Activated naive CD4-positive, alpha-beta T cell treated with anti-CD3 and anti-CD28 coated beads for 36 hours (primary cell): Measurements from ENCODE around the gene EYA4. TPM values are rescaled to one million over a fixed set of nuclear protein-coding genes. Genes with fewer than 3 reads are reported as not detected.

Source experiments
- CTCF ChIA-PET: fragments of 350-600 bp; sonication (Branson Sonifier 250); formaldehyde crosslinking; loops from one replicate; lab custom pipeline; 2021; ENCODE audit warnings: antibody characterized with exemption; lab: Charles Lee
- DNase-seq: peaks from one replicate; pipeline ENCODE4 v3.0.0-alpha.2; 2020
- H3K27ac Mint-ChIP-seq: one replicate; pipeline ENCODE4 v1.8.0; 2021; ENCODE audit warnings: mild to moderate bottlenecking, mixed read lengths
- H3K27me3 Mint-ChIP-seq: one replicate; pipeline ENCODE4 v1.8.0; 2021; ENCODE audit warnings: low read depth, mixed read lengths
- H3K36me3 Mint-ChIP-seq: one replicate; pipeline ENCODE4 v1.8.0; 2021; ENCODE audit warnings: low read depth, mixed read lengths
- H3K4me1 Mint-ChIP-seq: one replicate; pipeline ENCODE4 v1.8.0; 2021; ENCODE audit warnings: low read depth, mixed read lengths
- H3K4me3 Mint-ChIP-seq: one replicate; pipeline ENCODE4 v1.8.0; 2021; ENCODE audit warnings: mild to moderate bottlenecking, moderate library complexity, mixed read lengths
- H3K9me3 Mint-ChIP-seq: one replicate; pipeline ENCODE4 v1.8.0; 2021; ENCODE audit warnings: mixed read lengths
- intact Hi-C: fragments of 100-400 bp; cut with micrococcal nuclease; formaldehyde crosslinking; loops from one replicate; pipeline ENCODE4 v1.15.1; 2023
- total RNA-seq, 2 experiments: library from RNA; stranded (reverse); gene quantifications; one replicate each; pipeline ENCODE4 v1.2.3, GENCODE V29; 2021

EYA4 gene
- total RNA-seq, 2 experiments from 2014 or later = not detected

GRCh38 chr6:133456944-133457343 is 215.8 kb downstream of the EYA4 start:
- H3K36me3 Mint-ChIP-seq = no peaks in the 10 kb centered on the region
- DNase-seq = no peak
- H3K27me3 Mint-ChIP-seq = peaks cover 2% of the 10 kb centered on the region
- H3K27ac Mint-ChIP-seq = no peak overlapping the region
- no peak overlapping the region for H3K4me3 Mint-ChIP-seq
- CTCF ChIA-PET = no interaction called here
- no peaks in the 10 kb centered on the region for H3K4me1 Mint-ChIP-seq
- no peaks in the 10 kb centered on the region for H3K9me3 Mint-ChIP-seq
- intact Hi-C loops = no loop called here

GRCh38 chr6:133460101-133460500 is 218.9 kb downstream of the EYA4 start:
- Mint-ChIP-seq H3K27me3 (peaks cover 2% of the 10 kb centered on the region), H3K4me1 (no peaks in the 10 kb centered on the region), H3K27ac (no peak overlapping the region), H3K4me3 (no peak overlapping the region), H3K36me3 (no peaks in the 10 kb centered on the region), H3K9me3 (no peaks in the 10 kb centered on the region)
- CTCF ChIA-PET = no interaction called here
- intact Hi-C loops = no loop called here
- no peak for DNase-seq

GRCh38 chr6:133463790-133464189 is 222.6 kb downstream of the EYA4 start:
- no peak overlapping the region for H3K27ac Mint-ChIP-seq
- intact Hi-C loops = no loop called here
- no peaks in the 10 kb centered on the region for H3K9me3 Mint-ChIP-seq
- H3K36me3 Mint-ChIP-seq = no peaks in the 10 kb centered on the region
- no peak for DNase-seq
- H3K27me3 Mint-ChIP-seq = peaks cover 5% of the 10 kb centered on the region
- CTCF ChIA-PET = interaction anchor here (0.6 to 0.7 kb wide), 2 partner anchors 14 to 527 kb away, joined by 3 read pairs; no protein-coding TSS in a partner anchor
- H3K4me3 Mint-ChIP-seq = no peak overlapping the region
- no peaks in the 10 kb centered on the region for H3K4me1 Mint-ChIP-seq

- H3K27ac Mint-ChIP-seq = no peak overlapping the region
- intact Hi-C loops = no loop called here
- no peak for DNase-seq
- no peaks in the 10 kb centered on the region for H3K4me1 Mint-ChIP-seq
- H3K9me3 Mint-ChIP-seq = no peaks in the 10 kb centered on the region
- CTCF ChIA-PET = no interaction called here
- H3K36me3 Mint-ChIP-seq = no peaks in the 10 kb centered on the region
- H3K27me3 Mint-ChIP-seq = peaks cover 5% of the 10 kb centered on the region
- H3K4me3 Mint-ChIP-seq = no peak overlapping the region
These were observed 225.5 kb downstream of the EYA4 start for GRCh38 chr6:133466680-133467079.

GRCh38 chr6:133467231-133467981 is 226.2 kb downstream of the EYA4 start:
- CTCF ChIA-PET = no interaction called here
- Mint-ChIP-seq H3K27ac (no peak overlapping the region), H3K4me1 (no peaks in the 10 kb centered on the region), H3K27me3 (peaks cover 5% of the 10 kb centered on the region), H3K36me3 (no peaks in the 10 kb centered on the region), H3K9me3 (no peaks in the 10 kb centered on the region), H3K4me3 (no peak overlapping the region)
- no peak for DNase-seq
- intact Hi-C loops = no loop called here

- H3K27ac Mint-ChIP-seq = no peak overlapping the region
- no peaks in the 10 kb centered on the region for H3K4me1 Mint-ChIP-seq
- no peak overlapping the region for H3K4me3 Mint-ChIP-seq
- H3K36me3 Mint-ChIP-seq = no peaks in the 10 kb centered on the region
- CTCF ChIA-PET = no interaction called here
- intact Hi-C loops = no loop called here
- no peak for DNase-seq
- peaks cover 5% of the 10 kb centered on the region for H3K27me3 Mint-ChIP-seq
- H3K9me3 Mint-ChIP-seq = no peaks in the 10 kb centered on the region
These were observed 226.8 kb downstream of the EYA4 start for GRCh38 chr6:133467982-133468380.

- intact Hi-C loops = no loop called here
- CTCF ChIA-PET = no interaction called here
These were observed 227.4 kb downstream of the EYA4 start for GRCh38 chr6:133468591-133468990.

DNA sequence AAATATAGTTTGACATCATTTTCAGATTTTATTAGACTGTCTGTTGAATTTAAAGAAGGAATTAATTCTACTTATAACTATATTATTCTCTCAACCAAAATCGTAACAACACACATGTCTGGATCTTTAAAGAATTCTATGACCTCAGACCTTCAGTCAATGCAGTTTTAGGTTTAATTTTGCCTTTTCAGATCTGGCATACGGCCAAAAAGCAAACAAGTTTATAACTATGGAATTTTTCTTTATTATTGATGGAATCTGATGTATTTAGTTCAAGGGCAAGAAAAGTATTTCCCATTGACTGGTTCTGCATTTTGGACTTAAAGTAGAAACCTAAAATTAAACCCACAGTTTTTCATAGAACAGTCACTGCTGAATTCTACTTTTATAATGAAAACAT is 233.4 kb downstream of the EYA4 start:
- Mint-ChIP-seq H3K27ac (no peak overlapping the region), H3K9me3 (no peaks in the 10 kb centered on the region), H3K36me3 (no peaks in the 10 kb centered on the region), H3K27me3 (no peaks in the 10 kb centered on the region), H3K4me1 (no peaks in the 10 kb centered on the region), H3K4me3 (no peak overlapping the region)
- no peak for DNase-seq
- intact Hi-C loops = no loop called here
- CTCF ChIA-PET = interaction anchor here (0.6 to 0.7 kb wide), 2 partner anchors 208 to 639 kb away, joined by 3 read pairs; no protein-coding TSS in a partner anchor

More at GRCh38 chr6:133468591-133468990, 227.4 kb downstream of the EYA4 start:
- Mint-ChIP-seq H3K9me3 (no peaks in the 10 kb centered on the region), H3K36me3 (no peaks in the 10 kb centered on the region), H3K4me1 (no peaks in the 10 kb centered on the region), H3K27ac (no peak overlapping the region), H3K27me3 (peaks cover 5% of the 10 kb centered on the region), H3K4me3 (no peak overlapping the region)
- no peak for DNase-seq

DNA sequence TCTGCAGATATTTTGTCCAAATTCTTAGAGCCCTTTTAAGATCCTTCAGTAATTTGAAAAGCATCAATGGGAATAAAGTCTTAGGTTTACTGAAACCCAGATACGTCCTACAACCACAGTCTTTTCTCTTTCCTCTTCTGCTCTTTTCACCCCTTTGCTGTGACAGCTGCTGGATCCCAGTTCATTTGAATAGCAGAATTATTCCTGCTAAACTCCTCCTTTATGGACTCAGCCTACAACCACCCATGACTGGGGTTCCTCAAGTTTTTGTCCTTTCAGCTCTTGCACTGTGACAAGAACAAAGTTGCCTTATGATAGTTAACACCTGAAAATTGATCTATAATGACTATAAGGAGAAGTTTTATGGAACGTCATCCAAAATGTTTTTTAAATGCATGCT is 237.5 kb downstream of the EYA4 start:
- CTCF ChIA-PET = no interaction called here
- Mint-ChIP-seq H3K4me1 (no peaks in the 10 kb centered on the region), H3K9me3 (no peaks in the 10 kb centered on the region), H3K4me3 (no peak overlapping the region), H3K36me3 (no peaks in the 10 kb centered on the region), H3K27ac (no peak overlapping the region), H3K27me3 (no peaks in the 10 kb centered on the region)
- intact Hi-C loops = no loop called here
- no peak for DNase-seq

GRCh38 chr6:133487174-133487573 is 246.0 kb downstream of the EYA4 start:
- no peaks in the 10 kb centered on the region for H3K4me1 Mint-ChIP-seq
- CTCF ChIA-PET = no interaction called here
- H3K27ac Mint-ChIP-seq = no peak overlapping the region
- H3K36me3 Mint-ChIP-seq = no peaks in the 10 kb centered on the region
- peaks cover 18% of the 10 kb centered on the region for H3K27me3 Mint-ChIP-seq
- no peaks in the 10 kb centered on the region for H3K9me3 Mint-ChIP-seq
- intact Hi-C loops = no loop called here
- no peak overlapping the region for H3K4me3 Mint-ChIP-seq
- DNase-seq = no peak

DNA sequence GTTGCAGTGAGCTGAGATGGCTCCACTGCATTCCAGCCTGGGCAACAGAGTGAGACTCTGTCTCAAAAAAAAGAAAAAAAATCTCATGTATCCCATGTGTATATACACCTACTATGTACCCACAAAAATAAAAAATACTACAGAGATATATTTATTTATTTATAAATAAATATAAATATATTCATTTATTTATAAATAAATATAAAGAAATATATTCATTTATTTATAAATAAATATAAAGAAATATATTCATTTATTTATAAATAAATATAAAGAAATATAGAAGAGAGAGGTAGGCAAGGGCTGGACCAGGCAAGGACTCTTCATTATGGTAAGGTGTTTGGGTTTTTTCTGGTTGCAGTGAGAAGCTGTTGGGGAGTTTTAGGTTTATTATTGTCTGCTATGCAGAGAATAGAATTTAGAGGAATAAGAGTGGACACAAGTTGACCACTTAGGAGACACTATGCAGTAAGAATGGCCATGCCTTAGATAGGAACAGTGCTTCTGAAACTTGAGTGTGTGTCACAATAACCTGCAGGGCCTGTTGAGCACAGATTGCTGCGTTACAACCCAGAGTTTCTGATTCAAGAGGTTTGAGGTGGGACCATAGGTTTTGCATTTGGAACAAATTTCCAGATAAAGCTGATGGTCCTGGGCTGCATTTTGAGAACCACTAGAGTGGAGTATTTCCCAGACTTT is 254.2 kb downstream of the EYA4 start:
- Mint-ChIP-seq H3K9me3 (peaks cover 1% of the 10 kb centered on the region), H3K27me3 (peaks cover 2% of the 10 kb centered on the region), H3K27ac (no peak overlapping the region), H3K4me1 (no peaks in the 10 kb centered on the region), H3K4me3 (no peak overlapping the region), H3K36me3 (no peaks in the 10 kb centered on the region)
- intact Hi-C loops = no loop called here
- CTCF ChIA-PET = interaction anchor here (1.5 kb wide), 1 partner anchor 325 kb away, joined by 3 read pairs; no protein-coding TSS in a partner anchor
- DNase-seq = no peak

DNA sequence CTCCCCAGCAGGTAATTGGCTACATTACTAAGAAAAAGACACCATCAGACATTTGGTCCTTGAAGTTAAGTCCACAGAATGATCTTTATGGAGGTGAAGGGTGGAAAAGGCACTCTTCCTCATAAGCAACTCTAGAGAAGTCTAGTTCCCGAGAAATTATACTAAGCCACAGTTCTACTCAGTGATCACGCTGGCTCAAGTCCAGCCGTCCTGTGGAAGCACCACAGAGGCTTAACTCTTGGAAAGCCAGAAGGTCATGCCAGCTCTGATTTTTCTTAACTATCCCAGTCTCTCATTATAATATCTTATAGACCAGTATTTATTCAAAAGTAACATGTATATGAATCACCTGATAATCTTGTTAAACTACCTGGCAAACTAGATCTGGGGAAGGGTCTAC is 258.5 kb downstream of the EYA4 start:
- CTCF ChIA-PET = no interaction called here

More for the DNA sequence above, 258.5 kb downstream of the EYA4 start:
- Mint-ChIP-seq H3K4me1 (no peaks in the 10 kb centered on the region), H3K36me3 (no peaks in the 10 kb centered on the region), H3K27ac (no peak overlapping the region), H3K9me3 (no peaks in the 10 kb centered on the region), H3K27me3 (peaks cover 4% of the 10 kb centered on the region), H3K4me3 (no peak overlapping the region)
- intact Hi-C loops = no loop called here
- DNase-seq = no peak
